Measurements from ENCODE around the gene LPP. TPM values are rescaled to one million over a fixed set of nuclear protein-coding genes. Genes with fewer than 3 reads are reported as not detected.

Gene LPP
- polyA plus RNA-seq, 3 donors = 14.1 to 23.2 (median 15.3) TPM

DNA sequence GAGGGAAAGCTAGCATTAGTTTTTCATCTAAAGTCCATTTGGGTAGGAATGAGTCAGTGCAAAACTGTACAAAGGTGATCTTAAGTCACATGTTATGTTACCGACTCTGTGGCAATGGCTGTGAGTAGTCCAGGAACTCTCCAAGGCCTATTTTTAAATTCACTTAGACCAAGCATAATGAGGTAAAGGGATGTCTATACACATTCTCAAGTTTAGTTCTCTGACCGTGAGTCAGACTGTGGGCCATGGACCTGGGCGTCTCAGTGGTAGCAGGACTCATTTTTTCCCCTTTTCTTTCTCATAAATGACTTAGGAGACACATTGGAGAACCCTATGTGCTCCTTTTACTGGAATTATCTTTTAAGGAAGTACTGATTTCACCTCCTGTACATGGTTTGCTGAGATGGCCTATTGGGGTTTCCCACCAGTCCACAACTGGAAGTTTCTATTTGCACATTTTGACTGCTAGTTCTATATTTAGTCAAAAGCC, 529.1 kb downstream of the LPP start:
- no peak overlapping the region for H3K9ac ChIP-seq (ENCODE audit: insufficient read depth, low read length, poor library complexity, severe bottlenecking)
- no peaks in the 10 kb centered on the region for H3K79me2 ChIP-seq (ENCODE audit: insufficient read depth, low read length)
- peaks cover 38 to 58% of the 10 kb centered on the region in 2 donors for H3K4me1 ChIP-seq (ENCODE audit: control insufficient read depth in 1 of 2, insufficient read depth in 2 of 2, low read length in 2 of 2)
- H3K4me2 ChIP-seq (replicated peaks; ENCODE audit: extremely low read depth, low read length, poor library complexity, severe bottlenecking) = no peak overlapping the region
- no peaks in the 10 kb centered on the region for H3K9me3 ChIP-seq (replicated peaks in 1 of 2; ENCODE audit: control insufficient read depth in 1 of 2, insufficient read depth in 1 of 2, low read length in 2 of 2)
- no peaks in the 10 kb centered on the region for H3K27me3 ChIP-seq (ENCODE audit: control insufficient read depth in 2 of 2, insufficient read depth in 2 of 2, low read length in 2 of 2)
- no peak overlapping the region for H3K4me3 ChIP-seq (replicated peaks in 1 of 3; ENCODE audit: low read depth in 2 of 3, low read length in 3 of 3)
- peak overlapping the region in 1 of 2 donors; percentile 23 for H3K27ac ChIP-seq (ENCODE audit: low read depth in 1 of 2, low read length in 2 of 2)
- Mint-ChIP-seq H3K9me3 (peaks cover 0 to 9% (median 3%) of the 10 kb centered on the region in 7 donors), H3K4me1 (peaks cover 50% of the 10 kb centered on the region), H3K4me3 (no peak overlapping the region), H3K27ac (peak overlapping the region in 3 of 7 donors; percentile 6 to 82 (median 62)), H3K27me3 (ENCODE audit: low read depth in 3 of 3) (peaks cover 0 to 3% (median 0%) of the 10 kb centered on the region in 3 donors), H3K36me3 (peaks cover 5 to 12% of the 10 kb centered on the region in 2 donors)
- H3K36me3 ChIP-seq (replicated peaks in 1 of 2; ENCODE audit: control insufficient read depth in 1 of 2, insufficient read depth in 2 of 2, low read length in 2 of 2) = no peaks in the 10 kb centered on the region
- H4K20me1 ChIP-seq (ENCODE audit: insufficient read depth, low read length) = no peaks in the 10 kb centered on the region
- peak; percentile 14 to 70 (median 49) for DNase-seq
- no peak overlapping the region for H2AFZ ChIP-seq (ENCODE audit: insufficient read depth, low read depth, low read length, poor library complexity, severe bottlenecking)
- no CpG with 5 or more reads among the region's 3 CpGs for WGBS (ENCODE audit: insufficient coverage)
- TF ChIP-seq, protein P1, sequence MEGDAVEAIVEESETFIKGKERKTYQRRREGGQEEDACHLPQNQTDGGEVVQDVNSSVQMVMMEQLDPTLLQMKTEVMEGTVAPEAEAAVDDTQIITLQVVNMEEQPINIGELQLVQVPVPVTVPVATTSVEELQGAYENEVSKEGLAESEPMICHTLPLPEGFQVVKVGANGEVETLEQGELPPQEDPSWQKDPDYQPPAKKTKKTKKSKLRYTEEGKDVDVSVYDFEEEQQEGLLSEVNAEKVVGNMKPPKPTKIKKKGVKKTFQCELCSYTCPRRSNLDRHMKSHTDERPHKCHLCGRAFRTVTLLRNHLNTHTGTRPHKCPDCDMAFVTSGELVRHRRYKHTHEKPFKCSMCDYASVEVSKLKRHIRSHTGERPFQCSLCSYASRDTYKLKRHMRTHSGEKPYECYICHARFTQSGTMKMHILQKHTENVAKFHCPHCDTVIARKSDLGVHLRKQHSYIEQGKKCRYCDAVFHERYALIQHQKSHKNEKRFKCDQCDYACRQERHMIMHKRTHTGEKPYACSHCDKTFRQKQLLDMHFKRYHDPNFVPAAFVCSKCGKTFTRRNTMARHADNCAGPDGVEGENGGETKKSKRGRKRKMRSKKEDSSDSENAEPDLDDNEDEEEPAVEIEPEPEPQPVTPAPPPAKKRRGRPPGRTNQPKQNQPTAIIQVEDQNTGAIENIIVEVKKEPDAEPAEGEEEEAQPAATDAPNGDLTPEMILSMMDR (IDR thresholded peaks at IDR 0.05) = no peak
- intact Hi-C loops (cut with micrococcal nuclease) = loop anchor here in 1 of 2 donors (10.0 kb wide), 1 partner anchor 78 kb away; no protein-coding TSS in a partner anchor

DNA sequence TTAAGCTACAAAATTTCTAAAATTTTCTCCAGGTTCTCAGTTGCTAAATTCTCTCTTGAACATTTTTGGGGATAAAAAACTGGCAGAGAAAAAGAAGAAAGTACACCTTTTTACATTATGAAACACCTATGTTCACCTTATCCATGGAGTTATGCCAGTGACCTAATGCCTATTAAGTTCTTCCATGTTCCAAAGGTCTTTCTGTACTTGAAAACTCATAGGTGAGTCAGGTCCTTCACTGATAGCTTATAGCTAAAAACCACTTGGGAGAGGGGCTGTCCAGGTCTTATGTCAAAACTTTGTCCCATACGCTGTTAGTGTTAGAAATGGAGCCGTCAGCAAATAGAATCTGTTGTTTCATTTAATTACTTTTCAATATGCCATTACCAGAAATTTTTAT, 530.3 kb downstream of the LPP start:
- no peaks in the 10 kb centered on the region for H4K20me1 ChIP-seq (ENCODE audit: insufficient read depth, low read length)
- TF ChIP-seq, protein P1 (IDR thresholded peaks at IDR 0.05) = no peak
- H3K4me1 ChIP-seq (ENCODE audit: control insufficient read depth in 1 of 2, insufficient read depth in 2 of 2, low read length in 2 of 2) = peaks cover 50 to 70% of the 10 kb centered on the region in 2 donors

More for the DNA sequence above, 530.3 kb downstream of the LPP start:
- H3K27me3 ChIP-seq (ENCODE audit: control insufficient read depth in 2 of 2, insufficient read depth in 2 of 2, low read length in 2 of 2) = no peaks in the 10 kb centered on the region
- H3K36me3 Mint-ChIP-seq = peaks cover 6 to 7% of the 10 kb centered on the region in 2 donors
- peaks cover 62% of the 10 kb centered on the region for H3K4me1 Mint-ChIP-seq
- H3K79me2 ChIP-seq (ENCODE audit: insufficient read depth, low read length) = no peaks in the 10 kb centered on the region
- WGBS (ENCODE audit: insufficient coverage) = no CpG with 5 or more reads among the region's 2 CpGs
- no peak for DNase-seq
- intact Hi-C loops (cut with micrococcal nuclease) = loop anchor here in 1 of 2 donors (10.0 kb wide), 1 partner anchor 79 kb away; no protein-coding TSS in a partner anchor
- H3K4me2 ChIP-seq (replicated peaks; ENCODE audit: extremely low read depth, low read length, poor library complexity, severe bottlenecking) = no peak overlapping the region
- no peaks in the 10 kb centered on the region for H3K36me3 ChIP-seq (replicated peaks in 1 of 2; ENCODE audit: control insufficient read depth in 1 of 2, insufficient read depth in 2 of 2, low read length in 2 of 2)
- peaks cover 0 to 3% (median 0%) of the 10 kb centered on the region in 3 donors for H3K27me3 Mint-ChIP-seq (ENCODE audit: low read depth in 3 of 3)
- no peak overlapping the region for H3K9ac ChIP-seq (ENCODE audit: insufficient read depth, low read length, poor library complexity, severe bottlenecking)
- H3K27ac Mint-ChIP-seq = no peak overlapping the region
- H3K4me3 ChIP-seq (replicated peaks in 1 of 3; ENCODE audit: low read depth in 2 of 3, low read length in 3 of 3) = no peak overlapping the region
- no peak overlapping the region for H3K4me3 Mint-ChIP-seq
- no peaks in the 10 kb centered on the region for H3K9me3 ChIP-seq (replicated peaks in 1 of 2; ENCODE audit: control insufficient read depth in 1 of 2, insufficient read depth in 1 of 2, low read length in 2 of 2)
- no peak overlapping the region for H3K27ac ChIP-seq (ENCODE audit: low read depth in 1 of 2, low read length in 2 of 2)
- H3K9me3 Mint-ChIP-seq = peaks cover 0 to 9% (median 3%) of the 10 kb centered on the region in 7 donors
- H2AFZ ChIP-seq (ENCODE audit: insufficient read depth, low read depth, low read length, poor library complexity, severe bottlenecking) = no peak overlapping the region

Measured in CD14-positive monocyte (primary cell).